ENCODE results near the gene SMPD4.
A peak's percentile ranks its signal among the peaks of the same experiment; 100 is the strongest.
"Not testable (repeated sequence)": the region's sequence is repeated elsewhere in the genome, so short reads cannot be mapped to it uniquely, and the experiment has no call there.

SMPD4 gene

GRCh38 chr2:130159376-130159775 lies 22.0 kb downstream of the SMPD4 start:
- DNase-seq (ENCODE audit: low read depth, low spot score), result not testable (repeated sequence)

GRCh38 chr2:130158631-130159030 lies 22.8 kb downstream of the SMPD4 start:
- no peak for DNase-seq (ENCODE audit: low read depth, low spot score)

GRCh38 chr2:130157825-130158514 lies 23.4 kb downstream of the SMPD4 start:
- not testable (repeated sequence) for DNase-seq (ENCODE audit: low read depth, low spot score)

- not testable (repeated sequence) for DNase-seq (ENCODE audit: low read depth, low spot score)
Observed at GRCh38 chr2:130157354-130157753, 24.0 kb downstream of the SMPD4 start.

- no peak for DNase-seq (ENCODE audit: low read depth, low spot score)
Observed at GRCh38 chr2:130156624-130157004, 24.8 kb downstream of the SMPD4 start.

- DNase-seq (ENCODE audit: low read depth, low spot score), result peak; percentile 85
Observed at GRCh38 chr2:130155956-130156623, 25.3 kb downstream of the SMPD4 start.

- DNase-seq (ENCODE audit: low read depth, low spot score), result no peak
Observed at GRCh38 chr2:130154773-130155765, 26.3 kb downstream of the SMPD4 start.

GRCh38 chr2:130154423-130154770 lies 27.0 kb downstream of the SMPD4 start:
- DNase-seq (ENCODE audit: low read depth, low spot score), result not testable (repeated sequence)

- not testable (repeated sequence) for DNase-seq (ENCODE audit: low read depth, low spot score)
Observed at GRCh38 chr2:130153721-130154422, 27.5 kb downstream of the SMPD4 start.

GRCh38 chr2:130152816-130153595 lies 28.4 kb downstream of the SMPD4 start:
- no peak for DNase-seq (ENCODE audit: low read depth, low spot score)

GRCh38 chr2:130152136-130152815 lies 29.1 kb downstream of the SMPD4 start:
- DNase-seq (ENCODE audit: low read depth, low spot score), result not testable (repeated sequence)

- DNase-seq (ENCODE audit: low read depth, low spot score), result not testable (repeated sequence)
Observed at GRCh38 chr2:130151145-130151512, 30.3 kb downstream of the SMPD4 start.

GRCh38 chr2:130150181-130151144 lies 30.9 kb downstream of the SMPD4 start:
- no peak for DNase-seq (ENCODE audit: low read depth, low spot score)

GRCh38 chr2:130148515-130148914 lies 32.9 kb downstream of the SMPD4 start:
- not testable (repeated sequence) for DNase-seq (ENCODE audit: low read depth, low spot score)

- peak; percentile 72 for DNase-seq (ENCODE audit: low read depth, low spot score)
Observed at GRCh38 chr2:130145006-130145414, 36.4 kb downstream of the SMPD4 start, which contains the start of gene CCDC74B. Gene CCDC74B, minus strand, starts transcription at chr2:130145112. Its CDS starts 116 bp downstream, at chr2:130144996.

GRCh38 chr2:130143266-130144039 lies 37.9 kb downstream of the SMPD4 start:
- not testable (repeated sequence) for DNase-seq (ENCODE audit: low read depth, low spot score)

- not testable (repeated sequence) for DNase-seq (ENCODE audit: low read depth, low spot score)
Observed at GRCh38 chr2:130142396-130143265, 38.8 kb downstream of the SMPD4 start.

Data from astrocyte of the hippocampus (primary cell).